Anterior cingulate cortex (tissue), 58 donors: ENCODE data around the gene RARS2.

Source experiments
- DNase-seq, 58 donors: peaks; one replicate each; lab custom pipeline; 2025; lab: John Stamatoyannopoulos, UW

The RARS2 gene

DNA sequence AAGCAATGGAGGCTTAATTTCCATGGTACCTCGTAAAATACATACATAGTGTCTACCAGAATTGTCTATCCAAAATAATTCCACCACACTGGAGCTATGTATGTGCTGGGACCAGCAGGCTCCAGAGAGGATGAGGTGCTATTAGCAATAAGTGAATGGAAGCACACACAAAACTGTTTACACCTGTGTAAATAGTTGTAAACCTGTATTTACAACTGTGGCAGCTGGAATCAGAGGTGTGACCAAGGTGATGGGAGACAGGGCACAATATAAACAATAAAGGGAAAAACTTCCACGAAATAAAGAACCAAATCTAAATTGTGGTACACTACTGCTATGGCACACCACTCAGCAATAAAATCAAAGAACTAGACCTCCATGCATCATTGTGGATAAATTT, 14.4 kb downstream of the RARS2 start:
- no peak for DNase-seq

- DNase-seq = no peak
Observed at GRCh38 chr6:87574237-87574804, 15.5 kb downstream of the RARS2 start.

DNA sequence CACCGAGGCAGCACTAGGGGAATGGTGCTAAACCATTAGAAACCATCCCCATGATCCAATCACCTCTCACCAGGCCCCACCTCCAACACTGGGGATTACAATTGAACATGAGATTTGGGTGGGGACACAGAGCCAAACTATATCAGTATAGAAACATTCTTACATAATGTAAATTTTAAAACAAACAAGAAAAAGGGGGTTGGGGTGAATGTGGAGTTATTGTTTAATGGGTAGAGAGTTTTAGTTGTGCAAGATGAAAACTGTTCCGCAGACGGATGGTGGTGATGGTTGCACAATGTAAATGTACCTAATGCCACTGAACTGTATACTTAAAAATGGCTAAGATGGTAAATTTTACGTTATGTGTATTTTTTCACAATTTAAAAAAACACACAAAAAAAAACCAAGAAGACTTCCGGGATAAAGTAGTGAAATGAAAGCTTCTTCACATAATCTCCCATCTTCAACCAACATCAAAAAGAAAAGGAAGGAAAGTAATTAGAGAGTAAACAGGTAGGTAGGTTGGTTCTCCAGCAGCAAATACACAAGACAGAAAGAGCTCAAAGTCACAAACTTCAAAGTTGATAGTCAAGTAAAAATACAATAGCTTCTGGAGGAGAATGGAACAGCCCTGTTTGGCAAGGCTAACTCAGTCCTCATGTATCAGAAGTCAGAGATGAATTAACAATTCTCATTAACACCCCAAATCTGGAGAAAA, 16.3 kb downstream of the RARS2 start:
- no peak for DNase-seq

DNA sequence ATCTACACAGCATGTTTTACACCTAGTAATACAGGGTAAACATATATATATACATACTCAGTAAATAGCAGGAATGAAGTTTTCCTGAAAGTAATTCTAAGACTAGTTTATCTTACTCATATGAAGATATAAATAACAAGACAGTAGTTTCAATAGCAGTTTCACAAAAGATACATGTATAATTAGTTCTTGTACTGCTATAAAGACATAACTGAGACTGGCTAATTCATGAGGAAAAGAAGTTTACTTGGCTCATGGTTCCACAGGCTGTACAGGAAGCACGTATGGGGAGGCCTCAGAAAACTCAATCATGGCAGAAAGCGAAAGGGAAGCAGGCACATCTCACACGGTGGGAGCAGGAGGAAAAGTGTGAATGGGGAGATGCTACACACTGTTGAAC, 16.9 kb downstream of the RARS2 start:
- DNase-seq = no peak

DNA sequence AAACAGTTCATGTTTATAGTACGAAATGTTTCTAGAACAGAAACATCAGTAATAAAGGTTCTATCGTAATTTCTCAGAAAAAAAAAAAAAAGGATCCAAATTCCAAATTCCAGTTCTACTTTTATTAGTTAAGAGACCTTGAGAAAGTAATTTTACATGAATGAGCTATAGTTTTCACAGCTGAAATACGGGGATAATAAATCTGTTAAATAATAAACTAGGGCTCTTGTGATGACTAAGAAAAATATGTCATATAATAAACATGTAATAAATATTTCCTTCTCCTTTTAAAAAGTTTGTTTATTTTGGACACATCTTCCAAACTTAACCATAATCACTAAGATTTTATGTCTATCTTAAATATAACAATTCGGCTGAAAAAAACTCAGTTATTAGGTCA, 17.8 kb downstream of the RARS2 start:
- no peak for DNase-seq

DNA sequence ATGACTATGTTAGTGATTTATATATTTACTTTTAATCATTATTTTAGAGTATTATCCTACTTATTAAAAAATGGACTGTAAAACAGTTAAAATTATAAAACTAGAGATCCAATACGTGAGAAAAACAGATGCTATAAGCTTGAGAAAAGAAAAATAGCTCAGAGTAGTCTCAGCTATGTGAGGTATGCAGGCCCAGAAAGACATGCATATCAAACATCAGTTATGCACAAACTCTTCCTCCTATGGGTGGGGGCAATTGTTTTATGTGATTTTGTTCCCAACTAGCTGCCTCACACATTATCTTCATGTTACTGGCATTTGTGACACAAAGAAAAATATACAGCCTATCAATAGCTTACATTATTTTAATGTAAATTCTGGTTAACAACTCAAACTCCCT, 28.8 kb downstream of the RARS2 start:
- no peak for DNase-seq

- no peak for DNase-seq
Observed at GRCh38 chr6:87558446-87558845, 31.3 kb downstream of the RARS2 start.

DNA sequence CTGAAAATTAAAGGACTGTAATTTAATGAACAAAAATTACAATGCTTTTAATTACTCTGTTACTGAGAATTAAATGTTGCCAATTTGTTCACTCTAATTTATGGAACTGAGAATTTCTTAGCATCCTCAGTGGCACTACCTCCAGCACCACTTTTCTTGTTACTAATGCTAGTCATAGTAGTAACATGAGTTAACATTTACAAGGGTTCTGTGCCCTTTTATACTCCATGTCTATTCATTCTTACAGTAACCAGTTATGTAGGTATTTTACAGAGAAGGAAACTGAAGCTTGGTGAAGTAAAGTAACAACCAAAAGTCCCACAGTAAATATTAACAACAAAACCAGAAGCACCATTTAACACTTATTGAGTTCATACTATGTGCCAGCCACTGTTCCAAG, 34.3 kb downstream of the RARS2 start:
- DNase-seq = no peak

DNA sequence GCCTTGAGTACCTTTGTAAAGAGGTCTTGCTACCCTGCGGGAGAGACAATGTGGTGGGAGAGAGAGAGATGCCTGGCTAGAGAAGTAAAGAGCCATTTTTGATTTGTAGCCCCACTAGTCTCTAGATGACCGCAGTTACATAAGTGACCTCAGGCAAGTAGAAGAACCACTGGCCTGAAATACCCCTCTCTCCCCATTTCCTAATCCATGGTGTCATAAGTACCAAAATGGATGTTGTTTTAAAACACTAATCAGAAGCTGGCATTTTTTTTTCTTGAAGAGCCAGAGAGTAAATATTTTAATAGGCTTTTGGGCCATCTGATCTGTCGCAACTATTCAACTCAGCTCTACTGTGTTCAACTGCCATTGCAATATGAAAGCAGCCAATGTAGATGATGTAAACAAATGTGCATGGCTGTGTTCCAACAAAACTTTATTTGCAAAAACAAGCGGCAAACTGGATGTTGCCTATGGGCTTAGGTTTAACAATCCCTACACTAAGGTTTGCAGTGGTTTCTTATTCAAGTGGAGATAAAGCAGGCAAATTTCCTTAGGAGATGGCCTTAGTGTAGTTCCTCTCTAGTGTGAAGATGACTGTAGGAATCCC, 36.5 kb downstream of the RARS2 start:
- DNase-seq = no peak

DNA sequence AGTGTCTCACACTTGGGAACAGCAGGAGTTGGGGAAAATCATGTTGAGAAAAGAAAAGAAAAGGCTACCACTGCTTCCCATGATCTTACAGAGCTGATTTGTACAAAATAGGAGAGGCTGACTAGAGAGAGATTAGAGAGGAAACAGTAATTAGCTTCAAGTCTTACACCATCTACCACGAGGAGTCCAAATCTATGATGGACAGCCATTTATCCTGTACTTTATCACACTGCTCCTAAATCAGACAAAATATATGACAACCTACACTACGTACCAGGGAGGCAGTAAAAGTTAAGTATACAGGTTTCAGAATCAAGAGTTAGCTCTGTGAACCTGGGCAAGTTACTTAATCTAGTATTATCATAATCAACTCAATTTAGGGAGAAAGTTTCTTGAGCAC, 38.0 kb downstream of the RARS2 start:
- DNase-seq = no peak

DNA sequence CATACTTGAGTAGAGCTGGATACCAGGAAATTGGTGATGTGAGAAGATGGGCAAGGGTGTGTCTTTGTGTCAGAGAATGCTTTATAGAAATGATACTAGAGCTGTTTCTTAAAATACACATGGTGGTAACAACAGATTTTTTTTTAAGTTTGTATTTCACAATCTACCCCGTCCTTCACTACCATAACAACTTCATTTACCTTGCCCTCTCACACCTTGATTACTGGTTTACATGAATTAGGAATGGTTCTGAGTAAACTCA, 45.4 kb downstream of the RARS2 start:
- DNase-seq = no peak

DNA sequence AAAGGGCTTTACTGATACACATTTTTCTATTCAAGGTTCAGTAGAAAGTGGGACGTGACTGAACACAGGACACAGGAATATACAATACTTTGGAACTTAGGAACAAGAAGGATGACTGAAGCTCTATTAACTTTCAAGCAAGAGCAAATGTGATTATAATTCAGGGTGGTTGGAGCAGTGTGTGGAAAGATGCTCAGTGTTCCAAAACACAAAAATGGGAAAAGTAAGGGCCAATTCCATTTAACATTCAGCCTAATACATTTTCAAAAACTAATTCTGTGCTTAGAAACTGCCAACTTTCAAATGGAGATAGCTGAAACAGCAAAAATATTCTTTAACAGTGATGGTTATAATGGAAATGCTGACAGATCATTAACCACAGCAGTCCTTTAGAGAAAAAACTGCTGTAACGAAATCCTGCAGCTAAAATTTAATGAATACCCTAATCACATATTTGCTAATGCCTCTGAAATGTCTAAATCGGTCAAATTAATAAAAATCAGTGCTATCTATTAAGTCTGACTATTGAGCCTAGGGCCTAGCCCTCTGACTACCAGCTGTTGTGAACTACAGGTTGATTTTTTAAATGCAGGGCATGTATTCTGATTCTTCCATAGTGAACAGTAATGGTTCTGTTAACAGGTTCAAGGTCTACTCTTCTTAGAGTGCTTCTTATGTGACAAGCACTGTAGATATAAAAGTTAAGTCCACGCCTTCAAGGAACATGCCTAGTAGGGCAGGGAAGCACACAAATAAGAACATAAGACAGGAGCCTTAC, 45.9 kb downstream of the RARS2 start:
- DNase-seq = no peak

- no peak for DNase-seq
Observed at GRCh38 chr6:87541744-87542143, 48.0 kb downstream of the RARS2 start.

DNA sequence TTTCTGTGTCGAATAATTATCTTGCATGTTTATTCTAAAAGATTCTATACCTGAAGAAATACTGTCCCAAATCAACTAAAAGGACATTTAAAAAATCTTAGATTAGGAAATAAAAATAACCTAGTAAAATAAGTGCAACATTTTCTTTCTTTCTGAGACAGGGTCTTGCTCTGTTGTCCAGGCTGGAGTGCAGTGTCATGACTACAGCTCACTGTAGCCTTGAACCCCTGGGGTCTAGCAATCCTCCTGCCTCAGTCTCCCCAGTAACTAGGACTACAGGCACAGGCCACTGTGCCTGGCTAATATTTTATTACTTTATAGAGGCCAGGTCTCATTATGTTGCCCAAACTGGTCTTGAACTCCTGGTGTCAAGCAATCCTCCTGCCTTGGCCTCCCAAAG, 48.7 kb downstream of the RARS2 start:
- no peak for DNase-seq

DNA sequence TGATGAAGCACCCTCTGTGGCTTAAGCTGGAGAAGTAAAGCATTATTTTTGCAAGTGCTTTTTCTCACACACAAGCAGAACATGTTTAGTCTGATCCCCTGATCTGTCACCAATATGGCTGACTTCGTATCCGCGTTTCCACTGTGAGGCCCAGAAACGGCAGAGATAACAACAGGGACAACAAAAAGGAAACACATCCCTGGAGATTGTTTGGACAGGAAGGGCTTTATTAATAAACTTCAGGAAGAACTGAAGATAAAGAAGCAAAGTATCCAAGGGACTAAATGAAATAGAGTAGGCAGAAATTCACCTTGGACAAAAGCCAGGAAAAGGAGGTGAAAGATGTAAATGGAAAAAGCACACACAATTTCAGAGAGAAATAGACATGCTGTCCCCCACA, 49.2 kb downstream of the RARS2 start:
- DNase-seq = no peak

GRCh38 chr6:87539554-87539953, 50.2 kb downstream of the RARS2 start:
- DNase-seq = no peak

DNA sequence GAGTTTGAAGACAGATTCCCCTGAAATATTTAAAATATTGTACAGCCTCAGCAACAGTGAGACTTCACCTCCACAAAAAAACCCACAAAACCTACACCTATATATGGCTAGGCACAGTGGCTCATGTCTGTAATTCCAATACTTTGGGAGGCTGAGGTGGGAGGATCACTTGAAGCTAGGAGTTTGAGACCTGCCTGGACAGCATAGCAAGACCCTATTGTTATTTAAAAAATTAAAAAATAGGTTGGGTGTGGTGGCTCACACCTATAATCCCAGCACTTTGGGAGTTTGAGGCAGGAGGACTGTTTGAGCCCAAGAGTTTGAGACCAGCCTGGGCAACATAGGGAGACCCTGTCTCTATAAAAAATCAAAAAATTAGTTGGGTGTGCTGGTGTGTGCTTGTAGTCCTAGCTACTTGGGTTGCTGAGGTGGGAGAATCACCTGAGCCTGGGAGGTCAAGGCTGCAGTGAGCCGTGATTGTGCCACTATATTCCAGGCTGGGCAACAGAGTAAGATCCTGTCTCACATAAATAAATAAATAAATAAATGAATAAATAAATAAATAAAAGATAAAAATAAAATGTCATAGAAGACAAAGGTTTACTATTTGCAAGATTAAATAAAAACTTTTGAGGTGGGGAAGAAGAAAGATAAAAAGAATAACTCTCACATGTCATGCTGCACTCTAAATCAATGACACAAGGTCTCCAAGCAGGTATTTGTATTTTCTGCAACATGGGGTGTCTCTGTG, 51.1 kb downstream of the RARS2 start:
- no peak for DNase-seq

GRCh38 chr6:87534377-87535047, 55.3 kb downstream of the RARS2 start:
- no peak for DNase-seq

DNA sequence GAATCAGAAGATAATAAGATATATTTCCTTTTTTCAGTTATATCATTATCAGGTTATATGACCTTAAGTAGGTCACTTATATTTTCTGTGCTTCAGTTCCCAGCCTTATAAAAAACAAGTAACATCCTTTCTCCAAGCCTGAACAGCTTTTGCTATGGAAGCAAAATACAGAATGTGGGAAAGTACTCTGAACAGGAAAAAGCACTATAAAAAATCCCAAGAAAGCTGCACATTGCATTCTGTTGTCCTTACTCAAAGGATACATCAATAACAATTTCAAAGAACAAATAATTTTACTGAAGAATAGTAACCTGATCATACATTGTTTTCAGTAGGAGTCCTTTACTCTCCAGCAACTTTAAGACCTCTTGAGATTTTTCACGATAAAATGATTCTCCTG, 60.6 kb downstream of the RARS2 start:
- DNase-seq = no peak

- DNase-seq = no peak
Observed at GRCh38 chr6:87522686-87523085, 67.1 kb downstream of the RARS2 start.

DNA sequence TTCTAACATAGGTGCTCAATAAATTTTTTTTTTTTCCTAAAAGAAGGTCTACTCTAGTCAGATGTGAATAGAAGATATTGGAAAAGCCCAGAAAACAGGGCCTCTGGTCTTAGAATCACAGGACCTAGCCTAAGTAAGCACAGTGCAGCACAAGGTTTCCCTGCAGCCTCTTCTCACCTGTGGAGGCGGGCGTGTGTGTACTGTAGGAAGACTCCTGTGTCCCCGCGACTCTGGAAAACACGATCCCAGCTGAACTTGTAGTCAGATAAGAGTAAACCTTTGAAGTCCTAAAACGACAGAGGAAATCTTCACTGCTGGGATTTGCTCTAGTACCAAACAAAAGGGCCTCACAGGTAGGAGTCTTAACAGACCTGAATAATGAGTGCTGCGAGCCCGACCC, 71.3 kb downstream of the RARS2 start:
- no peak for DNase-seq
